GM23338 (cell line): ENCODE results near the gene AKAP8L.

Source experiments
- CREB1 ChIP-seq: fragments of 250-450 bp; sonication (Bioruptor Pico); IDR thresholded peaks from 2 replicates; pipeline ENCODE4 v1.5.0; 2020; ENCODE audit warnings: low read depth, mild to moderate bottlenecking, moderate library complexity
- EZH2 ChIP-seq: fragments of 200-600 bp; sonication (generic); IDR thresholded peaks from one replicate; pipeline ENCODE4 v1.8.0; 2017; ENCODE audit warnings: antibody characterized with exemption, mild to moderate bottlenecking, low read depth; ENCODE audit not compliant: unreplicated experiment
- JUNB ChIP-seq: IDR thresholded peaks from one replicate; pipeline ENCODE4 v1.6.1; 2016; ENCODE audit warnings: antibody characterized with exemption; ENCODE audit not compliant: unreplicated experiment
- POLR2AphosphoS5 ChIP-seq: IDR thresholded peaks from 2 replicates; pipeline ENCODE4 v1.6.1; 2016; ENCODE audit warnings: antibody characterized with exemption, low read depth
- ZNF114 ChIP-seq: fragments of 250-450 bp; sonication (Bioruptor Pico); IDR thresholded peaks from 2 replicates; pipeline ENCODE4 v1.5.0; 2020; ENCODE audit warnings: mild to moderate bottlenecking, moderate library complexity
- TF ChIP-seq, protein P1 (sequence below), 2 experiments: fragments of 200-600 bp in 1 of 2; sonication (generic) in 1 of 2; conservative IDR thresholded peaks; 2 replicates each; pipeline versions ENCODE4 v1.5.1 to v1.6.1; 2016 to 2017; ENCODE audit warnings: antibody characterized with exemption in 2 of 2, low read depth in 2 of 2, mild to moderate bottlenecking in 2 of 2, moderate library complexity in 1 of 2
- TF ChIP-seq, protein P2 (sequence below): IDR thresholded peaks from one replicate; pipeline ENCODE4 v1.6.1; 2018; ENCODE audit warnings: antibody characterized with exemption; ENCODE audit not compliant: unreplicated experiment

- TF ChIP-seq CREB1 = no peak
- TF ChIP-seq, protein P1, sequence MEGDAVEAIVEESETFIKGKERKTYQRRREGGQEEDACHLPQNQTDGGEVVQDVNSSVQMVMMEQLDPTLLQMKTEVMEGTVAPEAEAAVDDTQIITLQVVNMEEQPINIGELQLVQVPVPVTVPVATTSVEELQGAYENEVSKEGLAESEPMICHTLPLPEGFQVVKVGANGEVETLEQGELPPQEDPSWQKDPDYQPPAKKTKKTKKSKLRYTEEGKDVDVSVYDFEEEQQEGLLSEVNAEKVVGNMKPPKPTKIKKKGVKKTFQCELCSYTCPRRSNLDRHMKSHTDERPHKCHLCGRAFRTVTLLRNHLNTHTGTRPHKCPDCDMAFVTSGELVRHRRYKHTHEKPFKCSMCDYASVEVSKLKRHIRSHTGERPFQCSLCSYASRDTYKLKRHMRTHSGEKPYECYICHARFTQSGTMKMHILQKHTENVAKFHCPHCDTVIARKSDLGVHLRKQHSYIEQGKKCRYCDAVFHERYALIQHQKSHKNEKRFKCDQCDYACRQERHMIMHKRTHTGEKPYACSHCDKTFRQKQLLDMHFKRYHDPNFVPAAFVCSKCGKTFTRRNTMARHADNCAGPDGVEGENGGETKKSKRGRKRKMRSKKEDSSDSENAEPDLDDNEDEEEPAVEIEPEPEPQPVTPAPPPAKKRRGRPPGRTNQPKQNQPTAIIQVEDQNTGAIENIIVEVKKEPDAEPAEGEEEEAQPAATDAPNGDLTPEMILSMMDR (conservative IDR thresholded peaks at IDR 0.05; ENCODE audit: low read depth in 2 of 2) = no peak
- TF ChIP-seq EZH2 = no peak
- TF ChIP-seq, protein P2, sequence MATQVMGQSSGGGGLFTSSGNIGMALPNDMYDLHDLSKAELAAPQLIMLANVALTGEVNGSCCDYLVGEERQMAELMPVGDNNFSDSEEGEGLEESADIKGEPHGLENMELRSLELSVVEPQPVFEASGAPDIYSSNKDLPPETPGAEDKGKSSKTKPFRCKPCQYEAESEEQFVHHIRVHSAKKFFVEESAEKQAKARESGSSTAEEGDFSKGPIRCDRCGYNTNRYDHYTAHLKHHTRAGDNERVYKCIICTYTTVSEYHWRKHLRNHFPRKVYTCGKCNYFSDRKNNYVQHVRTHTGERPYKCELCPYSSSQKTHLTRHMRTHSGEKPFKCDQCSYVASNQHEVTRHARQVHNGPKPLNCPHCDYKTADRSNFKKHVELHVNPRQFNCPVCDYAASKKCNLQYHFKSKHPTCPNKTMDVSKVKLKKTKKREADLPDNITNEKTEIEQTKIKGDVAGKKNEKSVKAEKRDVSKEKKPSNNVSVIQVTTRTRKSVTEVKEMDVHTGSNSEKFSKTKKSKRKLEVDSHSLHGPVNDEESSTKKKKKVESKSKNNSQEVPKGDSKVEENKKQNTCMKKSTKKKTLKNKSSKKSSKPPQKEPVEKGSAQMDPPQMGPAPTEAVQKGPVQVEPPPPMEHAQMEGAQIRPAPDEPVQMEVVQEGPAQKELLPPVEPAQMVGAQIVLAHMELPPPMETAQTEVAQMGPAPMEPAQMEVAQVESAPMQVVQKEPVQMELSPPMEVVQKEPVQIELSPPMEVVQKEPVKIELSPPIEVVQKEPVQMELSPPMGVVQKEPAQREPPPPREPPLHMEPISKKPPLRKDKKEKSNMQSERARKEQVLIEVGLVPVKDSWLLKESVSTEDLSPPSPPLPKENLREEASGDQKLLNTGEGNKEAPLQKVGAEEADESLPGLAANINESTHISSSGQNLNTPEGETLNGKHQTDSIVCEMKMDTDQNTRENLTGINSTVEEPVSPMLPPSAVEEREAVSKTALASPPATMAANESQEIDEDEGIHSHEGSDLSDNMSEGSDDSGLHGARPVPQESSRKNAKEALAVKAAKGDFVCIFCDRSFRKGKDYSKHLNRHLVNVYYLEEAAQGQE = no peak
- no peak for TF ChIP-seq ZNF114 (CRISPR knock-in tag)
- TF ChIP-seq POLR2AphosphoS5 = peak; percentile 61; the same call in 1 of the 2 replicates
- no peak for TF ChIP-seq JUNB
Measured at GRCh38 chr19:15379999-15380647, 38.7 kb downstream of the AKAP8L start.
